OCI-LY1 (cell line): ENCODE measurements around the gene WNT8A.

Experiments used
- CTCF ChIP-seq: fragments of 200-600 bp; sonication (generic), shearing (Covaris generic); IDR thresholded peaks from 2 replicates; pipeline ENCODE4 v1.5.1; 2017; ENCODE audit warnings: mild to moderate bottlenecking, antibody characterized with exemption, low read length, moderate library complexity, mixed read lengths
- EZH2 ChIP-seq: fragments of 200-600 bp; sonication (generic), shearing (Covaris generic); IDR thresholded peaks from 2 replicates; pipeline ENCODE4 v1.8.0; 2017; ENCODE audit warnings: borderline replicate concordance, mixed run types, mild to moderate bottlenecking, antibody characterized with exemption, low read length, moderate library complexity, mixed read lengths

- TF ChIP-seq EZH2 (no peak), CTCF (no peak)
Measured at GRCh38 chr5:138140268-138140667, 56.4 kb downstream of the WNT8A start.
